HG02798 (cell line): Measurements from ENCODE around the gene EIF3F.
"Not testable (repeated sequence)": the region's sequence is repeated elsewhere in the genome, so short reads cannot be mapped to it uniquely, and the experiment has no call there.

Experiments used
- ATAC-seq: cut with Tn5 transposase; IDR thresholded peaks from one replicate; pipeline ENCODE4 v1.9.1; 2021; ENCODE audit warnings: mild to moderate bottlenecking; ENCODE audit not compliant: unreplicated experiment, poor library complexity

Gene EIF3F

GRCh38 chr11:7983832-7984590 is 3.1 kb upstream of the EIF3F start:
- no peak for ATAC-seq

GRCh38 chr11:7987560-7987883 is 385 bp downstream of the EIF3F start:
- not testable (repeated sequence) for ATAC-seq

- ATAC-seq = no peak
Measured at GRCh38 chr11:7994581-7995278, 7.6 kb downstream of the EIF3F start.

GRCh38 chr11:7999795-8000194 is 12.7 kb downstream of the EIF3F start:
- ATAC-seq = no peak

GRCh38 chr11:8000390-8000789 is 13.3 kb downstream of the EIF3F start:
- ATAC-seq = no peak

- no peak for ATAC-seq
Measured at GRCh38 chr11:8002676-8003075, 15.5 kb downstream of the EIF3F start.

- no peak for ATAC-seq
Measured at GRCh38 chr11:8003187-8003586, 16.1 kb downstream of the EIF3F start.

- no peak for ATAC-seq
Measured at GRCh38 chr11:8004008-8004407, 16.9 kb downstream of the EIF3F start.

- no peak for ATAC-seq
Measured at GRCh38 chr11:8005556-8005955, 18.4 kb downstream of the EIF3F start.

- ATAC-seq = peak; percentile 77
Measured at GRCh38 chr11:8006349-8006977, 19.3 kb downstream of the EIF3F start.

- ATAC-seq = no peak
Measured at GRCh38 chr11:8008212-8008611, 21.1 kb downstream of the EIF3F start.

GRCh38 chr11:8009856-8010255 is 22.7 kb downstream of the EIF3F start:
- no peak for ATAC-seq

GRCh38 chr11:8011371-8011770 is 24.2 kb downstream of the EIF3F start:
- ATAC-seq = no peak

- ATAC-seq = no peak
Measured at GRCh38 chr11:8011981-8012444, 24.9 kb downstream of the EIF3F start.

- no peak for ATAC-seq
Measured at GRCh38 chr11:8013833-8014232, 26.7 kb downstream of the EIF3F start.

- no peak for ATAC-seq
Measured at GRCh38 chr11:8015753-8016239, 28.7 kb downstream of the EIF3F start.

- no peak for ATAC-seq
Measured at GRCh38 chr11:8016440-8016839, 29.3 kb downstream of the EIF3F start.

- no peak for ATAC-seq
Measured at GRCh38 chr11:8017071-8017470, 29.9 kb downstream of the EIF3F start.

GRCh38 chr11:8017894-8018483 is 30.9 kb downstream of the EIF3F start:
- no peak for ATAC-seq

GRCh38 chr11:8018484-8019313 is 31.6 kb downstream of the EIF3F start:
- ATAC-seq = no peak
